ENCODE measurements around the gene HLA-DQA1.

GRCh38 chr6:32603222-32603621 lies 34.0 kb upstream of the HLA-DQA1 start:
- TF ChIP-seq CTCF (conservative IDR thresholded peaks at IDR 0.05; ENCODE audit: low read length) (no peak), EZH2phosphoT487 (IDR thresholded peaks at IDR 0.05; ENCODE audit: borderline replicate concordance, low read depth, low read length) (no peak)

Data from OCI-LY7 (cell line).